Heart right ventricle (tissue), 16 donors: ENCODE measurements around the gene SLC25A34. TPM values are rescaled to one million over a fixed set of nuclear protein-coding genes. Genes with fewer than 3 reads are reported as not detected.

Experiments
- ATAC-seq, 8 donors: fragments of 200-7000 bp; cut with Tn5 transposase; one replicate each; pipeline ENCODE4 v1.9.1; 2020; ENCODE audit warnings: mild to moderate bottlenecking in 8 of 8, moderate library complexity in 8 of 8, moderate number of reproducible peaks in 1 of 8
- DNase-seq, 2 donors: peaks; one replicate each; pipeline ENCODE4 v3.0.0-alpha.2; 2020
- H3K27ac ChIP-seq, 10 donors: fragments of 200-600 bp; sonication (generic) in 2 of 10; one replicate each; pipeline versions ENCODE4 v1.5.0 to v1.8.0; 2020 to 2022; ENCODE audit warnings: mild to moderate bottlenecking in 3 of 10
- H3K27me3 ChIP-seq, 7 donors: fragments of 200-600 bp; one replicate each; pipeline ENCODE4 v1.8.0; 2021 to 2022; ENCODE audit warnings: mild to moderate bottlenecking in 2 of 7
- H3K36me3 ChIP-seq, 9 donors: fragments of 200-600 bp; sonication (generic) in 1 of 9; one replicate each; pipeline versions ENCODE4 v1.5.0 to v1.8.0; 2020 to 2022; ENCODE audit warnings: mild to moderate bottlenecking in 2 of 9
- H3K4me1 ChIP-seq, 9 donors: fragments of 200-600 bp; sonication (generic) in 1 of 9; one replicate each; pipeline versions ENCODE4 v1.5.0 to v1.8.0; 2020 to 2022; ENCODE audit warnings: mild to moderate bottlenecking in 4 of 9
- H3K4me3 ChIP-seq, 10 donors: fragments of 200-600 bp; sonication (generic) in 2 of 10; one replicate each; pipeline versions ENCODE4 v1.5.0 to v1.8.0; 2020 to 2022; ENCODE audit warnings: mild to moderate bottlenecking in 7 of 10, moderate library complexity in 2 of 10
- H3K9me3 ChIP-seq, 11 donors: fragments of 200-600 bp in 10 of 11; sonication (generic) in 2 of 11; one replicate each; pipeline versions ENCODE4 v1.5.0 to v1.8.0; 2013 to 2022; ENCODE audit warnings: mild to moderate bottlenecking in 2 of 11, control low read depth in 1 of 11, moderate library complexity in 1 of 11
- WGBS, 2 donors: extraction: QIAGEN DNeasy Blood & Tissue Kit; methylation state at CpG; one replicate each; pipeline ENCODE4 v1.1.7; 2013; ENCODE audit warnings: inconsistent platforms in 1 of 2; 5-methylcytosine and 5-hydroxymethylcytosine counted together
- intact Hi-C, 10 donors: fragments of 100-400 bp; cut with DNase I; formaldehyde crosslinking; loops; one replicate each; pipeline versions ENCODE4 v1.11.1 to v1.14.2; 2022
- polyA plus RNA-seq, 2 donors: library from polyadenylated mRNA; stranded (reverse); fragments of 200-250 nt; gene quantifications; one replicate each; pipeline ENCODE4 v1.2.3, GENCODE V29; 2013
- total RNA-seq, 10 donors: library from RNA; stranded (reverse); fragmentation: NEBNext Ultra II Directional in 3 of 10; extraction: Animal tissue kit (Norgen Biotek cat#: 25700) in 3 of 10; gene quantifications; one replicate each; pipeline versions ENCODE4 v1.2.1 to v1.2.4, GENCODE V29; 2021 to 2023
- TF ChIP-seq, protein P1 (sequence below), 9 donors: fragments of 200-600 bp; sonication (generic) in 2 of 9; IDR thresholded peaks; one replicate each; pipeline versions ENCODE4 v1.5.0 to v1.8.0; 2021 to 2022; ENCODE audit warnings: antibody characterized with exemption in 9 of 9, mild to moderate bottlenecking in 5 of 9, moderate library complexity in 1 of 9
- donor health status: Arrhythmogenic right ventricular cardiomyopathy.
- donor health status: ischemic (EF 13 %, LVEDD 7.1; RV severe dilation, severe dysfunction).
- donor health status: healthy with polysubstance abuse.
- donor health status: DM: no; HTN: yes; CAD: no.
- donor health status: DM: no; HTN: no; CAD: no.
- donor health status: ischemic (EF 25% LVEDD 6.9; RV normal size, moderate dysfunction).
- donor health status: ischemic (EF 25% LVEDD 5.7; RV mildly dilated, moderate dysfunction).
- donor health status: healthy.
- donor health status: DM: yes; HTN: yes; CAD: no.
- donor health status: Ischemic cardiomyopathy.
- donor health status: ischemic (EF 35%, LVEDD 5.7; RV mildly dilated, moderate dysfunction).
- donor health status: nonischemic (EF 11% LVEDD 7.7; RV severe dilation, severe dysfunction).
- donor health status: DM: yes; HTN: yes; CAD: no.
- donor health status: PGD.
- donor health status: ischemic (EF 29% LVEDD 5.4; RV normal size, mild dysfunction).
- donor health status: nonischemic (EF 23%, LVEDD 6.1; RV moderate dilation, normal function).

SLC25A34 gene
- total and polyA plus RNA-seq, 12 donors: 1.1 to 44.9 (median 13.6) TPM

DNA sequence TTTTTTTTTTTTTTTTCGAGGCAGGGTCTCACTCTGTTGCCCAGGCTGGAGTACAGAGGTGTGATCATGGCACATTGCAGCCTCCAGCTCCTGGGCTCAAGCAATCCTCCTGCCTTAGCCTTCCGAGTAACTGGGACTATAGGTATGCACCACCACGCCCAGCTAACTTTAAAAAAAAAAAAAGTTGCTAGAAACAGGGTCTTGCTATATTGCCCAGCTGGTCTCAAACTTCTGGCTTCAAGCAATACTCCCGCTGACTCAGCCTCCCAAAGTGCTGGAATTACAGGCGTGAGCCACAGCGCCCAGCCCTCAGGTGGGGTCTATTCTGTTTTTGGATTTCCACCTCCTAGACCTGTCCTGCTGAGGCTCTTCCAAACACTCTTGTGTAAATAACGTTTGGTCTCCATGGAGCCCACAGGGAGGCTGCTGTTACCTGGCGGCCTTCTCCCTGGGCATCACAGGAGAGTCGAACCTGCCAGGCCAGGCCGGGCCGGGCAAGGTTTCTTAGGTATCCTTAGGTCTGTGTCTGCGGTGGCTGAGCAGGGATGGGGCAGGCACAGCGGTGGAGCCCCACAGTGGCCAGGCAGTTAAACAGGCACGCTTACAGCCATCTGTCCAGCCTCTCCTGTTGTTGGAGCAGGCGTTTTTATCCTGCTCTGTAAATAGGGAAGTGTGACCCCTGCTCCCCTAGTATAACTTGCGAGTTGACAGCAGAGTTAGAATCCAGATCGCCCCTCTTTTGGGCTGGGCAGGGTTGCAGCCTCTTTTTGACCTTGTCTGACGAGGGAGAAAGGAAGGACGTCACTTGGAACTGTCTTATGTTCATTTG is 33.1 kb upstream of the SLC25A34 start:
- DNase-seq (no peak), ATAC-seq (peak; percentile 40 to 72 (median 64))
- Histone ChIP-seq H3K27me3 (no peaks in the 10 kb centered on the region), H3K9me3 (no peaks in the 10 kb centered on the region), H3K4me1 (peaks cover 26 to 82% (median 75%) of the 10 kb centered on the region in 9 donors), H3K27ac (peak overlapping the region; percentile 62 to 93 (median 87)), H3K4me3 (peak overlapping the region in 3 of 10 donors; percentile 0 to 10 (median 0)), H3K36me3 (peaks cover 0 to 28% (median 0%) of the 10 kb centered on the region in 9 donors)
- TF ChIP-seq, protein P1, sequence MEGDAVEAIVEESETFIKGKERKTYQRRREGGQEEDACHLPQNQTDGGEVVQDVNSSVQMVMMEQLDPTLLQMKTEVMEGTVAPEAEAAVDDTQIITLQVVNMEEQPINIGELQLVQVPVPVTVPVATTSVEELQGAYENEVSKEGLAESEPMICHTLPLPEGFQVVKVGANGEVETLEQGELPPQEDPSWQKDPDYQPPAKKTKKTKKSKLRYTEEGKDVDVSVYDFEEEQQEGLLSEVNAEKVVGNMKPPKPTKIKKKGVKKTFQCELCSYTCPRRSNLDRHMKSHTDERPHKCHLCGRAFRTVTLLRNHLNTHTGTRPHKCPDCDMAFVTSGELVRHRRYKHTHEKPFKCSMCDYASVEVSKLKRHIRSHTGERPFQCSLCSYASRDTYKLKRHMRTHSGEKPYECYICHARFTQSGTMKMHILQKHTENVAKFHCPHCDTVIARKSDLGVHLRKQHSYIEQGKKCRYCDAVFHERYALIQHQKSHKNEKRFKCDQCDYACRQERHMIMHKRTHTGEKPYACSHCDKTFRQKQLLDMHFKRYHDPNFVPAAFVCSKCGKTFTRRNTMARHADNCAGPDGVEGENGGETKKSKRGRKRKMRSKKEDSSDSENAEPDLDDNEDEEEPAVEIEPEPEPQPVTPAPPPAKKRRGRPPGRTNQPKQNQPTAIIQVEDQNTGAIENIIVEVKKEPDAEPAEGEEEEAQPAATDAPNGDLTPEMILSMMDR (IDR thresholded peaks at IDR 0.05): peak in 4 of 9 donors; percentile 27 to 45 (median 32)
- intact Hi-C loops: loop anchor here in 1 of 10 donors (10.0 kb wide), 1 partner anchor 88 kb away; the partner anchor contains the start of gene DDI2
- 62% methylated on average over 19 of the region's 19 CpGs for WGBS, 2 donors

- Histone ChIP-seq H3K27me3 (no peaks in the 10 kb centered on the region), H3K4me3 (peak overlapping the region in 3 of 10 donors; percentile 0 to 10 (median 0)), H3K36me3 (peaks cover 0 to 28% (median 0%) of the 10 kb centered on the region in 9 donors), H3K4me1 (peaks cover 26 to 88% (median 70%) of the 10 kb centered on the region in 9 donors), H3K9me3 (no peaks in the 10 kb centered on the region), H3K27ac (peak overlapping the region; percentile 62 to 93 (median 87))
- intact Hi-C loops: loop anchor here in 1 of 10 donors (10.0 kb wide), 1 partner anchor 89 kb away; the partner anchor contains the start of gene DDI2
- peak; percentile 64 to 83 for DNase-seq
- ATAC-seq: peak; percentile 86 to 95 (median 93)
- WGBS, 2 donors: 15 to 21% methylated on average over 9 of the region's 9 CpGs
- TF ChIP-seq, protein P1 (IDR thresholded peaks at IDR 0.05): no peak
Observed at GRCh38 chr1:15703562-15703961, 32.5 kb upstream of the SLC25A34 start.

- intact Hi-C loops: loop anchor here in 1 of 10 donors (10.0 kb wide), 1 partner anchor 90 kb away; the partner anchor contains the start of gene DDI2
- DNase-seq: no peak
- Histone ChIP-seq H3K9me3 (no peaks in the 10 kb centered on the region), H3K4me3 (no peak overlapping the region), H3K36me3 (peaks cover 0 to 28% (median 0%) of the 10 kb centered on the region in 9 donors), H3K27me3 (no peaks in the 10 kb centered on the region), H3K4me1 (peaks cover 26 to 99% (median 71%) of the 10 kb centered on the region in 9 donors), H3K27ac (peak overlapping the region in 8 of 10 donors; percentile 72 to 93 (median 88))
- TF ChIP-seq, protein P1 (IDR thresholded peaks at IDR 0.05): no peak
- no peak for ATAC-seq
- WGBS, 2 donors: 71 to 90% methylated on average over 17 of the region's 17 CpGs
Observed at GRCh38 chr1:15704526-15705183, 31.4 kb upstream of the SLC25A34 start.

GRCh38 chr1:15705184-15705566 is 30.9 kb upstream of the SLC25A34 start:
- WGBS, 2 donors: 91 to 94% methylated on average over 11 of the region's 11 CpGs
- no peaks in the 10 kb centered on the region for H3K27me3 ChIP-seq
- DNase-seq (no peak), ATAC-seq (no peak)
- no peak overlapping the region for H3K4me3 ChIP-seq
- intact Hi-C loops: loop anchor here in 1 of 10 donors (10.0 kb wide), 1 partner anchor 90 kb away; the partner anchor contains the start of gene DDI2
- H3K27ac ChIP-seq: peak overlapping the region in 7 of 10 donors; percentile 13 to 93 (median 89)
- peaks cover 0 to 28% (median 0%) of the 10 kb centered on the region in 9 donors for H3K36me3 ChIP-seq
- peaks cover 23 to 97% (median 66%) of the 10 kb centered on the region in 9 donors for H3K4me1 ChIP-seq
- H3K9me3 ChIP-seq: no peaks in the 10 kb centered on the region
- TF ChIP-seq, protein P1 (IDR thresholded peaks at IDR 0.05): no peak
